Epithelial cell of esophagus (primary cell): ENCODE data around the gene PSMA1.

Experiments
- DNase-seq: peaks from one replicate; pipeline ENCODE4 v3.0.0; 2010; ENCODE audit warnings: low read depth
- H3K4me3 ChIP-seq: 2 replicates; pipeline ENCODE4 v1.5.1; 2011; ENCODE audit warnings: mild to moderate bottlenecking, low read length, control low read depth
- CTCF ChIP-seq: IDR thresholded peaks from 2 replicates; pipeline ENCODE4 v1.5.1; 2011; ENCODE audit warnings: low read depth, mild to moderate bottlenecking, low read length, control low read depth, inconsistent platforms; ENCODE audit not compliant: insufficient read depth; ENCODE audit errors: missing control alignments

PSMA1 gene

GRCh38 chr11:14480716-14481115 is 39.5 kb downstream of the PSMA1 start:
- no peak for TF ChIP-seq CTCF
- peak; percentile 51 for DNase-seq
- no peak overlapping the region for H3K4me3 ChIP-seq

- H3K4me3 ChIP-seq, result no peak overlapping the region
- no peak for TF ChIP-seq CTCF
- no peak for DNase-seq
Observed at GRCh38 chr11:14471127-14471526, 49.1 kb downstream of the PSMA1 start.

GRCh38 chr11:14463623-14464022 is 56.6 kb downstream of the PSMA1 start:
- H3K4me3 ChIP-seq, result no peak overlapping the region
- no peak for DNase-seq

GRCh38 chr11:14460147-14460546 is 60.0 kb downstream of the PSMA1 start:
- H3K4me3 ChIP-seq, result no peak overlapping the region
- DNase-seq, result no peak
- TF ChIP-seq CTCF, result no peak

More at GRCh38 chr11:14463623-14464022, 56.6 kb downstream of the PSMA1 start:
- TF ChIP-seq CTCF, result no peak

- no peak overlapping the region for H3K4me3 ChIP-seq
- no peak for TF ChIP-seq CTCF
- no peak for DNase-seq
Observed at GRCh38 chr11:14458377-14458776, 61.8 kb downstream of the PSMA1 start.

- TF ChIP-seq CTCF, result no peak
- H3K4me3 ChIP-seq, result no peak overlapping the region
- no peak for DNase-seq
Observed at GRCh38 chr11:14455648-14456430, 64.3 kb downstream of the PSMA1 start.
